Measurements from ENCODE around the gene SLN. TPM values are rescaled to one million over a fixed set of nuclear protein-coding genes. Genes with fewer than 3 reads are reported as not detected.
"Not testable (repeated sequence)": the region's sequence is repeated elsewhere in the genome, so short reads cannot be mapped to it uniquely, and the experiment has no call there.

The SLN gene
- 0.92 TPM for total RNA-seq
- long read RNA-seq: 0 reads

- Histone ChIP-seq H3K9me3 (no peaks in the 10 kb centered on the region), H3K27ac (no peak within 1 kb of the TSS), H3K27me3 (ENCODE audit: low read depth) (peaks cover 12% of the 10 kb centered on the region), H3K4me1 (no peaks in the 10 kb centered on the region), H3K4me3 (no peak within 1 kb of the TSS), H3K36me3 (no peaks in the 10 kb centered on the region)
- ATAC-seq (no peak), DNase-seq (no peak)
- intact Hi-C loops (cut with DNase I): no loop called here
- no peak for TF ChIP-seq CTCF (IDR thresholded peaks at IDR 0.05)
These were observed at the start of gene SLN for GRCh38 chr11:107711861-107712755. Gene SLN, minus strand, starts transcription at chr11:107712056.

- ATAC-seq; H3K27ac ChIP-seq; H3K4me1 ChIP-seq; intact Hi-C loops (cut with DNase I); H3K27me3 ChIP-seq (ENCODE audit: low read depth); H3K9me3 ChIP-seq; H3K36me3 ChIP-seq; H3K4me3 ChIP-seq; DNase-seq: not testable (repeated sequence)
These were observed 47.0 kb upstream of the SLN start for GRCh38 chr11:107758719-107759355.

GRCh38 chr11:107757661-107758060, 45.8 kb upstream of the SLN start:
- H3K27me3 ChIP-seq (ENCODE audit: low read depth): no peaks in the 10 kb centered on the region
- DNase-seq: no peak
- intact Hi-C loops (cut with DNase I): no loop called here
- H3K27ac ChIP-seq: no peak overlapping the region
- no peak for ATAC-seq
- H3K9me3 ChIP-seq: no peaks in the 10 kb centered on the region
- no peaks in the 10 kb centered on the region for H3K36me3 ChIP-seq
- no peak overlapping the region for H3K4me3 ChIP-seq
- TF ChIP-seq CTCF (IDR thresholded peaks at IDR 0.05): no peak
- no peaks in the 10 kb centered on the region for H3K4me1 ChIP-seq

GRCh38 chr11:107756553-107756952, 44.7 kb upstream of the SLN start:
- ATAC-seq: no peak

GRCh38 chr11:107752949-107753822, 41.3 kb upstream of the SLN start:
- ATAC-seq: no peak
- Histone ChIP-seq H3K4me3 (no peak overlapping the region), H3K27ac (no peak overlapping the region), H3K9me3 (no peaks in the 10 kb centered on the region), H3K4me1 (no peaks in the 10 kb centered on the region), H3K36me3 (no peaks in the 10 kb centered on the region), H3K27me3 (ENCODE audit: low read depth) (no peaks in the 10 kb centered on the region)
- TF ChIP-seq CTCF (IDR thresholded peaks at IDR 0.05): no peak
- no peak for DNase-seq
- intact Hi-C loops (cut with DNase I): no loop called here

More at GRCh38 chr11:107756553-107756952, 44.7 kb upstream of the SLN start:
- Histone ChIP-seq H3K27me3 (ENCODE audit: low read depth) (no peaks in the 10 kb centered on the region), H3K4me1 (no peaks in the 10 kb centered on the region), H3K9me3 (no peaks in the 10 kb centered on the region), H3K36me3 (no peaks in the 10 kb centered on the region), H3K4me3 (no peak overlapping the region), H3K27ac (no peak overlapping the region)
- no peak for DNase-seq
- intact Hi-C loops (cut with DNase I): no loop called here
- no peak for TF ChIP-seq CTCF (IDR thresholded peaks at IDR 0.05)
